HG03460 (cell line): Measurements from ENCODE around the gene CIAO3.
A peak's percentile ranks its signal among the peaks of the same experiment; 100 is the strongest.

ENCODE experiments used
- ATAC-seq: cut with Tn5 transposase; IDR thresholded peaks from one replicate; pipeline ENCODE4 v1.9.1; 2021; ENCODE audit not compliant: unreplicated experiment

The CIAO3 gene

GRCh38 chr16:740764-741505 lies at the start of gene CIAO3:
TSS of gene CIAO3 (minus strand) at chr16:740997. CDS start at chr16:740985, 12 bp downstream.
- peak; percentile 70 for ATAC-seq

GRCh38 chr16:790086-790485 lies 49.3 kb upstream of the CIAO3 start:
- ATAC-seq = no peak

GRCh38 chr16:789191-789850 lies 48.5 kb upstream of the CIAO3 start:
- no peak for ATAC-seq

- ATAC-seq = peak; percentile 51
These were observed 47.8 kb upstream of the CIAO3 start, which contains the start of gene CHTF18 for GRCh38 chr16:788399-789126. TSS of gene CHTF18 (plus strand) at chr16:788620. CDS start at chr16:788685, 65 bp downstream.

GRCh38 chr16:787978-788398 lies 47.2 kb upstream of the CIAO3 start, which contains the start of gene RPUSD1:
TSS of gene RPUSD1 (minus strand) at chr16:788381. CDS start at chr16:787737, 644 bp downstream.
- peak; percentile 6 for ATAC-seq

- ATAC-seq = peak; percentile 9
These were observed 46.6 kb upstream of the CIAO3 start for GRCh38 chr16:787321-787966.

- no peak for ATAC-seq
These were observed 45.1 kb upstream of the CIAO3 start for GRCh38 chr16:785563-786535.

GRCh38 chr16:784431-784830 lies 43.6 kb upstream of the CIAO3 start:
- no peak for ATAC-seq

- ATAC-seq = no peak
These were observed 42.8 kb upstream of the CIAO3 start for GRCh38 chr16:783404-784161.

GRCh38 chr16:782766-783403 lies 42.1 kb upstream of the CIAO3 start:
- no peak for ATAC-seq

- ATAC-seq = no peak
These were observed 41.5 kb upstream of the CIAO3 start for GRCh38 chr16:782258-782657.

GRCh38 chr16:781346-782010 lies 40.7 kb upstream of the CIAO3 start:
- no peak for ATAC-seq

GRCh38 chr16:780296-780695 lies 39.5 kb upstream of the CIAO3 start:
- ATAC-seq = no peak

GRCh38 chr16:779561-779960 lies 38.8 kb upstream of the CIAO3 start:
- ATAC-seq = no peak

GRCh38 chr16:778909-779527 lies 38.2 kb upstream of the CIAO3 start:
- ATAC-seq = no peak

GRCh38 chr16:778447-778846 lies 37.6 kb upstream of the CIAO3 start:
- no peak for ATAC-seq

- ATAC-seq = no peak
These were observed 37.0 kb upstream of the CIAO3 start for GRCh38 chr16:777826-778225.

GRCh38 chr16:776824-777223 lies 36.0 kb upstream of the CIAO3 start:
- ATAC-seq = no peak
